ENCODE results near the gene GGA3. TPM values are rescaled to one million over a fixed set of nuclear protein-coding genes. Genes with fewer than 3 reads are reported as not detected.
"Not testable (repeated sequence)": the region's sequence is repeated elsewhere in the genome, so short reads cannot be mapped to it uniquely, and the experiment has no call there.

The GGA3 gene
- total and polyA plus RNA-seq, 5 experiments from 2014 or later, result 6.2 to 107 (median 20.1) TPM

DNA sequence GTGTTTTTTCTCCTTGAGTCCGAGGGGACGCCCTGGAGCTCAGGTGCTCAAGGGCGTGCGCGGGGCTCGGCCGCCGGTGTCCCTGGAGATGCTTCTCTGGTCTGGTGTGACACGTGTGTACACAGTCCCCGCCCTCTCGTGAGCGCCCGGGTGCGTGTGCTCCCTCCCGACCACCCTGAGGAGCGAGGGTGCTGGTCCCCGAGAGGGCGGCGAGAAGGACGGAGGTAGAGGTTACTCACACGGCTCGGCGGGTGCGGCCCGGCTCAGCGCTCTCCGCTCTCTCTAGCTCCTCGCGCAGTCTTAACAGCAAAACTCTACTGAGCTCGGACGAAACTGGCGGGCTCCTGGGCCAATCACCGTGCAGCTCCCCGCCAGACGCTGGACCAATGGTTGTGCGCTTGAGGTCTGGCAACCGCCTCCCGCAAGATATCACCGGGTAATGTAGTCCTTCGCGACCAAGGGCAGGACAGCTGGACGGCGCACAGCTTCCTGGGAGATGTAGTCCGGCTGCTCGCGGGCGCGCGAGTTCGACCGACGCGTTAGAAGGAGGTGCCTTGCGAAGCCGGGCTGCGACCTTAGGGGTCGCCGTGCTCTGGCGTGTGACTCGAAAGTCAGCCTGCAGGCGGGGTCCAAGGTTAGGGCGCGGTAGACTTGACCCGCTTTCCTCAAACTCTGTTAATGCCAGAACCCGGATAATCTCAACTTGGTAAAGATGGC, 27.9 kb upstream of the GGA3 start, which contains the start of gene SLC25A19:
Gene SLC25A19, minus strand, starts transcription at position 319 of the 717 bp plus-strand sequence. CDS start 2,669 bp downstream, outside the sequence.
- POLR2A ChIA-PET, result interaction anchor here (0.5 to 3.3 kb wide), 33 partner anchors 8 to 566 kb away, joined by 3 to 127 read pairs (median 4); partner anchors contain the start of genes GGA3, GRB2, JPT1 and MIF4GD
- Mint-ChIP-seq H3K27ac (peak within 1 kb of the TSS; percentile 98 to 100 (median 100)), H3K4me3 (peak within 1 kb of the TSS; percentile 95 to 100 (median 100)), H3K4me1 (peaks cover 10 to 24% (median 19%) of the 10 kb centered on the region in 4 donors), H3K9me3 (no peaks in the 10 kb centered on the region), H3K27me3 (no peaks in the 10 kb centered on the region), H3K36me3 (peaks cover 0 to 4% (median 3%) of the 10 kb centered on the region in 3 donors)
- peak; percentile 90 to 92 for ATAC-seq
- DNase-seq, result peak; percentile 86 to 99 (median 96)

DNA sequence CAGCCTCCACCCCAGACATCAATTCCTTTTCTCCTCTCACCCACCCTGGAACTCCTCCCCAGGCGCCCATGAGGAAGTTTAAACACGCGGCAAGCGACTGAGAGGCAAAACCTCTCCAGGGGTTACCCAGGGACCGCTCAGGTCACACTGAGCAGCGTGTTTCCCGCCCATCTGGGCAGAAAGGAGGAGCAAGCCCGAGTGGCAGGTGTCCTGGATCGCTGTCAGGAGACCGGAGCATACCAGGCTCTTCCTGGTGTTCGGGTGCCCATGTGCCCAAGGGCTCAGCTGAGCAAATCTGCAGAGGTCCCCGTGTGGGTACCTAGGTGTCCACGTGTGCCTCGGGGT, 27.3 kb upstream of the GGA3 start:
- peak in 2 of 10 donors; percentile 27 to 72 for DNase-seq
- ATAC-seq, result peak; percentile 7 to 18
- Mint-ChIP-seq H3K36me3 (peaks cover 0 to 5% (median 3%) of the 10 kb centered on the region in 3 donors), H3K9me3 (no peaks in the 10 kb centered on the region), H3K27me3 (no peaks in the 10 kb centered on the region), H3K27ac (peak overlapping the region; percentile 98 to 100 (median 100)), H3K4me3 (peak overlapping the region; percentile 95 to 100 (median 100)), H3K4me1 (peaks cover 10 to 22% (median 19%) of the 10 kb centered on the region in 4 donors)
- POLR2A ChIA-PET, result interaction anchor here (0.5 to 3.3 kb wide), 28 partner anchors 8 to 567 kb away, joined by 3 to 127 read pairs (median 5); partner anchors contain the start of genes GGA3, GRB2, JPT1 and MIF4GD

DNA sequence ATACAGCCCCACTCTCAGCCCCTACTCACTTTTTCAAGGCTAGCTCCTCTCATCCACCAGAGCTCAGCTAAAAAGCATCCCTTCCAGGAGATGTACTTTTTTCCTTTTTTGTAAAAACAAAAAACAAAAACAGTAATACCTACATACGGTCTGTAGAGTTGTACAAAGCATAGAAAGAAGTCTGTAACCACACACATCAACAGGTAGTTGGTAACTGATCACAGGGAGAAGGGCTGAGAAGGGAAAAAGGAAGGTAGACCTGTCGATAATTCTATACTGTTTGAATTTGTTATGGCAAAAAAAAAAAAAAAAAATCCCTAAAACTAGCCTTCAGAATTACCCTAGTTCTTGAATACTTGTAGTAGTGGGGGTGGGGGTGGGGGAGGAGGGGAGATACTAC, 27.0 kb upstream of the GGA3 start:
- Mint-ChIP-seq H3K4me3 (peak overlapping the region; percentile 95 to 100 (median 100)), H3K4me1 (peaks cover 10 to 22% (median 19%) of the 10 kb centered on the region in 4 donors), H3K36me3 (peaks cover 0 to 9% (median 3%) of the 10 kb centered on the region in 3 donors), H3K9me3 (no peaks in the 10 kb centered on the region), H3K27me3 (no peaks in the 10 kb centered on the region), H3K27ac (peak overlapping the region; percentile 73 to 100 (median 100))
- DNase-seq (no peak), ATAC-seq (no peak)
- POLR2A ChIA-PET, result interaction anchor here (0.5 to 3.3 kb wide), 18 partner anchors 11 to 272 kb away, joined by 3 to 127 read pairs (median 7); partner anchors contain the start of genes GGA3, GRB2, MIF4GD and MRPS7

DNA sequence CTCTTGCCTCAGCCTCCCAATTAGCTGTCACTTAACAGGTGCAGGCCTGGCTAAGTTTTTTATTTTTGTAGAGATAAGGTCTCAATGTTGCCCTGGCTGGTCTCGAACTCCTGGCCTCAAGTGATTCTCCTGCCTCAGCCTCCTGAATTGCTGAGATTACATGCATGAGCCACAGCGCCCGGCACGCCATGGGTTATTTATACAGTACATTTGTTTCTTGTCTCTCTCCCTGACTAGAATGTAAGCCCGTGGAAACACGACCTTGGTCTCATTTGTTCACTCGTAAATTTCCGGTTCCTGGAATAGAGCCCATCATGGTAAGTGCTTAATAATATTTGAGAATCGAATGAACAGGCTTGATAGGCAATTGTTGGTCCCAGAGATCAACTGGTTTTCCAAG, 25.8 kb upstream of the GGA3 start:
- POLR2A ChIA-PET, result interaction anchor here (0.6 to 4.1 kb wide), 4 partner anchors 13 to 489 kb away, joined by 3 to 14 read pairs (median 4); partner anchors contain the start of gene MIF4GD
- H3K27me3 Mint-ChIP-seq, result no peaks in the 10 kb centered on the region
- peak overlapping the region in 2 of 10 donors; percentile 8 to 81 for H3K27ac Mint-ChIP-seq
- peaks cover 10 to 22% (median 19%) of the 10 kb centered on the region in 4 donors for H3K4me1 Mint-ChIP-seq
- H3K36me3 Mint-ChIP-seq, result peaks cover 0 to 14% (median 5%) of the 10 kb centered on the region in 3 donors
- H3K9me3 Mint-ChIP-seq, result no peaks in the 10 kb centered on the region
- DNase-seq (no peak), ATAC-seq (no peak)
- H3K4me3 Mint-ChIP-seq, result peak overlapping the region in 6 of 10 donors; percentile 18 to 45 (median 30)

GRCh38 chr17:75285123-75285522, 23.7 kb upstream of the GGA3 start:
- Mint-ChIP-seq H3K27ac (no peak overlapping the region), H3K4me1 (peaks cover 10 to 21% (median 16%) of the 10 kb centered on the region in 4 donors), H3K36me3 (peaks cover 0 to 29% (median 9%) of the 10 kb centered on the region in 3 donors), H3K4me3 (no peak overlapping the region), H3K27me3 (no peaks in the 10 kb centered on the region), H3K9me3 (no peaks in the 10 kb centered on the region)
- DNase-seq, result no peak
- ATAC-seq, result no peak
- POLR2A ChIA-PET, result interaction anchor here (0.6 to 4.1 kb wide), 2 partner anchors 13 to 107 kb away, joined by 6 to 14 read pairs; partner anchors contain the start of gene MIF4GD

GRCh38 chr17:75280189-75280588, 18.8 kb upstream of the GGA3 start:
- not testable (repeated sequence) for H3K4me1 Mint-ChIP-seq, H3K9me3 Mint-ChIP-seq, DNase-seq, H3K27me3 Mint-ChIP-seq, H3K27ac Mint-ChIP-seq, H3K4me3 Mint-ChIP-seq, ATAC-seq
- POLR2A ChIA-PET, result interaction anchor here (1.0 to 1.2 kb wide), 2 partner anchors 9 to 18 kb away, joined by 3 to 5 read pairs; partner anchors contain the start of genes GGA3, MRPS7 and SLC25A19
- H3K36me3 Mint-ChIP-seq, result peaks cover 0 to 35% (median 6%) of the 10 kb centered on the region in 3 donors

GRCh38 chr17:75277664-75278071, 16.3 kb upstream of the GGA3 start:
- Mint-ChIP-seq H3K4me3 (no peak overlapping the region), H3K9me3 (no peaks in the 10 kb centered on the region), H3K27ac (no peak overlapping the region), H3K27me3 (no peaks in the 10 kb centered on the region), H3K4me1 (peaks cover 2 to 12% (median 9%) of the 10 kb centered on the region in 4 donors), H3K36me3 (peaks cover 0 to 30% (median 4%) of the 10 kb centered on the region in 3 donors)
- POLR2A ChIA-PET, result interaction anchor here (2.7 kb wide), 1 partner anchor 12 kb away, joined by 10 read pairs; the partner anchor contains the start of gene SLC25A19
- DNase-seq, result no peak
- ATAC-seq, result no peak

DNA sequence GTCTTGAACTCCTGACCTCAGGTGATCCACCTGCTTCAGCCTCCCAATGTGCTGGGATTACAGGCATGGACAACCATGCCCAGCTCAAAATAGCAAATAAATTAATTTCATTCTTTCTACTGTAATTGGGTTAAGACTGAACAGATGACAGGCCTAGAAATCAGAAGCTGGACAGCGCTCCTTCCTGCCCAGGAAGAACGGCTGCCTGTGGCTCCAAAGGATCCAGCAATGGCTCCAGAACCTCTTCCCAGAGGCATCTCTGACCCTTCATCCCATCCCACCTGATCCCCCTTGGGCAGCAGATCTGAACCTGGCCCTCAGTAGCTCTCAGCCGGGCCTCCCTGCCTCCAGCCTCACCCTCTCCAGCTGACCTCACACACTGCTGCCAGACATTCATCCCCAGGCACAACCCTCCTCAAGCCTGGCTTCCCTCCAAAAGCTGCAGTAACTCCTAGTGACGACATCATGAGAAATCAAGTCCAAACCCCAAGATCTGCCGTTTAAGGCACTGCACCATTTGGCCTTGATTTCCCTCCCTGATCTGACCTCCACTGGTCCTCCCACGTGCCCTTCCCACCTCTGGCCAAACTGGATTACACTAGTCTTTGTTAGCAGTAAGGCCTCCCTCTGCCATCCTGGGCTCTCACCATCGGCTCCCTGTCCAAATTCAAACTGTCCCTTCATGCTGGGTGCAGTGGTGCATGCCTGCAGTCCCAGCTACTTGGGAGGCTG, 12.7 kb upstream of the GGA3 start:
- peak overlapping the region in 6 of 10 donors; percentile 38 to 83 (median 66) for H3K27ac Mint-ChIP-seq
- H3K36me3 Mint-ChIP-seq, result peaks cover 0 to 12% (median 0%) of the 10 kb centered on the region in 3 donors
- peak overlapping the region in 7 of 10 donors; percentile 11 to 65 (median 36) for H3K4me3 Mint-ChIP-seq

GRCh38 chr17:75272848-75273184, 11.4 kb upstream of the GGA3 start:
- no peaks in the 10 kb centered on the region for H3K9me3 Mint-ChIP-seq
- H3K27ac Mint-ChIP-seq, result peak overlapping the region in 9 of 10 donors; percentile 49 to 82 (median 66)
- peaks cover 13 to 34% (median 28%) of the 10 kb centered on the region in 4 donors for H3K4me1 Mint-ChIP-seq
- POLR2A ChIA-PET, result interaction anchor here (3.0 to 5.2 kb wide), 3 partner anchors 12 to 17 kb away, joined by 14 to 128 read pairs (median 127); partner anchors contain the start of genes GGA3, MRPS7 and SLC25A19
- H3K36me3 Mint-ChIP-seq, result peaks cover 0 to 10% (median 0%) of the 10 kb centered on the region in 3 donors
- no peaks in the 10 kb centered on the region for H3K27me3 Mint-ChIP-seq
- DNase-seq (no peak), ATAC-seq (no peak)
- peak overlapping the region; percentile 47 to 91 (median 72) for H3K4me3 Mint-ChIP-seq

More for the DNA sequence above, 12.7 kb upstream of the GGA3 start:
- H3K9me3 Mint-ChIP-seq, result no peaks in the 10 kb centered on the region
- ATAC-seq (no peak), DNase-seq (no peak)
- POLR2A ChIA-PET, result interaction anchor here (0.6 to 5.2 kb wide), 4 partner anchors 13 to 90 kb away, joined by 3 to 128 read pairs (median 6); partner anchors contain the start of genes GGA3, MRPS7 and SLC25A19
- H3K27me3 Mint-ChIP-seq, result no peaks in the 10 kb centered on the region
- H3K4me1 Mint-ChIP-seq, result peaks cover 12 to 28% (median 26%) of the 10 kb centered on the region in 4 donors

DNA sequence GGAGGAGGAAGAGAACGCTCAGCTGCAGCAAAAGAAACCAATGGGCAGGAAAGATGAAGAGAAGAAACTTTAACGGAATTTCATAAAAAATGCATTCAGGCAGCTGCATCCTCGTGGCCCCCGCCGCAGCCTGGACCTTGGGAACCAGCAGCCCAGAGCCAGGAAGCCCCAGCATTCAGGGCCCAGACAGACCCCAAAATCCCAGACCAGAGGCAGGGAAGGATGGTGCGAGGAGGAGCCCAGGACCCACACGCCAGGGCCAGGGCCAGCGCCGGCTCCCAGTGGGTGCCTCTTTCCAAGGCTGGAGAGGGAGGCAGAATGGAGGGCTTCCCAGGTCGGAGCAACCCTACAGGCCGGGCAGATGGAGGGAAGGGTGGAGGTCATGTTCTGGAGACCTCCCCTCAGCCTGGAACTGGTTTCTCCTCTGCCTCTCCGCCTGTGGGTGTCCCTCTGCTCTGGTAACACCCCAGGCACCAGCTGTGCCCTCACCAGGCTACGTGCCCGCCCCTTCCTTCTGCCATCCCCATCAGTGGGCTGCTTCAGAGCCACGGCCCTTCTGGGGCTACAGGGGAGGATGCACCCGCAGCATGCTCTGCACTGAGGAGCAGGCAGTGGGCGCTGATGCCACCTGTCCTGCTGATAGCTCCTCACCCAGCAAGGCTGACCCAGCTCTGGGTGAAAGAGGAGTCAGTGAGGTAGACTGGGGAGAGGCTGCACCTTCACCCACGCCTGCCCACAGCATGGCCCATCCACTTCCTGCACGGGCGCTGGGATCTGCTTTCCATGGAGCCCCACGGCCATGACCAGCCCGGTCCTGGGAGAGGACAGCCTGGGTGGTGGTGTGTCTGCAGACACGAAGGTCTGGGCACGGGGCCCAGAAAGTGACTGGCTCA, 10.8 kb upstream of the GGA3 start:
- Mint-ChIP-seq H3K27me3 (no peaks in the 10 kb centered on the region), H3K36me3 (peaks cover 0 to 9% (median 0%) of the 10 kb centered on the region in 3 donors), H3K4me1 (peaks cover 13 to 34% (median 28%) of the 10 kb centered on the region in 4 donors), H3K4me3 (peak overlapping the region; percentile 76 to 91 (median 84)), H3K27ac (peak overlapping the region; percentile 65 to 93 (median 90)), H3K9me3 (no peaks in the 10 kb centered on the region)
- no peak for ATAC-seq
- no peak for DNase-seq
- POLR2A ChIA-PET, result interaction anchor here (0.8 to 5.2 kb wide), 10 partner anchors 12 to 504 kb away, joined by 3 to 128 read pairs (median 10); partner anchors contain the start of genes FDXR, GGA3, GRB2 and MRPS7

All from naive thymus-derived CD8-positive, alpha-beta T cell (primary cell).